HG03520 (cell line): ENCODE measurements around the gene HPGDS.
A peak's percentile ranks its signal among the peaks of the same experiment; 100 is the strongest.
"Not testable (repeated sequence)": the region's sequence is repeated elsewhere in the genome, so short reads cannot be mapped to it uniquely, and the experiment has no call there.

Experiments
- ATAC-seq: cut with Tn5 transposase; IDR thresholded peaks from one replicate; pipeline ENCODE4 v1.9.1; 2021; ENCODE audit warnings: mild to moderate bottlenecking, moderate library complexity; ENCODE audit not compliant: unreplicated experiment

The HPGDS gene

GRCh38 chr4:94358101-94358500, 15.5 kb upstream of the HPGDS start:
- ATAC-seq, result no peak

- ATAC-seq, result no peak
These were observed 15.0 kb upstream of the HPGDS start for GRCh38 chr4:94357624-94358023.

- ATAC-seq, result no peak
These were observed 13.8 kb upstream of the HPGDS start for GRCh38 chr4:94356444-94356843.

GRCh38 chr4:94354474-94354896, 11.8 kb upstream of the HPGDS start:
- ATAC-seq, result no peak

- no peak for ATAC-seq
These were observed 10.4 kb upstream of the HPGDS start for GRCh38 chr4:94352996-94353395.

- no peak for ATAC-seq
These were observed 9.5 kb upstream of the HPGDS start for GRCh38 chr4:94352163-94352562.

GRCh38 chr4:94351319-94351718, 8.7 kb upstream of the HPGDS start:
- ATAC-seq, result no peak

GRCh38 chr4:94350095-94350494, 7.5 kb upstream of the HPGDS start:
- ATAC-seq, result no peak

- ATAC-seq, result no peak
These were observed 6.6 kb upstream of the HPGDS start for GRCh38 chr4:94349193-94349592.

- ATAC-seq, result no peak
These were observed 6.0 kb upstream of the HPGDS start for GRCh38 chr4:94348666-94349065.

- ATAC-seq, result no peak
These were observed 3.9 kb upstream of the HPGDS start for GRCh38 chr4:94346541-94346940.

- no peak for ATAC-seq
These were observed 3.3 kb upstream of the HPGDS start for GRCh38 chr4:94345969-94346368.

- ATAC-seq, result no peak
These were observed 2.6 kb upstream of the HPGDS start for GRCh38 chr4:94345266-94345665.

GRCh38 chr4:94344457-94344856, 1.8 kb upstream of the HPGDS start:
- ATAC-seq, result no peak

- no peak for ATAC-seq
These were observed 910 bp downstream of the HPGDS start for GRCh38 chr4:94341481-94342370.

GRCh38 chr4:94339779-94340178, 2.9 kb downstream of the HPGDS start:
- ATAC-seq, result no peak

- ATAC-seq, result peak; percentile 83
These were observed 3.8 kb downstream of the HPGDS start for GRCh38 chr4:94338681-94339351.

- ATAC-seq, result not testable (repeated sequence)
These were observed 5.8 kb downstream of the HPGDS start for GRCh38 chr4:94336791-94337190.

- ATAC-seq, result no peak
These were observed 6.3 kb downstream of the HPGDS start for GRCh38 chr4:94336303-94336702.

- ATAC-seq, result no peak
These were observed 7.7 kb downstream of the HPGDS start for GRCh38 chr4:94334962-94335361.

GRCh38 chr4:94334476-94334875, 8.2 kb downstream of the HPGDS start:
- no peak for ATAC-seq

GRCh38 chr4:94333866-94334265, 8.8 kb downstream of the HPGDS start:
- ATAC-seq, result no peak
